Measurements from ENCODE around the gene DIAPH3. TPM values are rescaled to one million over a fixed set of nuclear protein-coding genes. Genes with fewer than 3 reads are reported as not detected.

DIAPH3 gene
- total and polyA plus RNA-seq, 2 donors (not counting 1 experiment from before 2014, with no cell fraction given) = 0.03 to 0.10 TPM

- CTCF ChIA-PET = no interaction called here
- intact Hi-C loops (cut with micrococcal nuclease) = no loop called here
- no peaks in the 10 kb centered on the region for H3K79me2 ChIP-seq (ENCODE audit: control insufficient read depth, insufficient read depth, low read length)
- H3K27me3 Mint-ChIP-seq = no peaks in the 10 kb centered on the region
- no peaks in the 10 kb centered on the region for H3K4me1 Mint-ChIP-seq
- POLR2A ChIA-PET = no interaction called here
- no peak overlapping the region for H3K9ac ChIP-seq (ENCODE audit: low read length)
- H2AFZ ChIP-seq (ENCODE audit: insufficient read depth, low read depth, low read length, poor library complexity, severe bottlenecking) = no peak overlapping the region
- H4K20me1 ChIP-seq (ENCODE audit: control insufficient read depth, insufficient read depth, low read length, poor library complexity, severe bottlenecking) = no peaks in the 10 kb centered on the region
- no peak overlapping the region for H3K27ac ChIP-seq (ENCODE audit: low read length in 2 of 2)
- DNase-seq = no peak
- no peaks in the 10 kb centered on the region for H3K9me3 Mint-ChIP-seq (ENCODE audit: insufficient read depth)
- H3K27me3 ChIP-seq (replicated peaks in 1 of 4; ENCODE audit: control extremely low read depth in 1 of 4, control insufficient read depth in 3 of 4, insufficient read depth in 4 of 4, low read length in 3 of 4) = no peaks in the 10 kb centered on the region
- no peaks in the 10 kb centered on the region for H3K9me3 ChIP-seq (ENCODE audit: control extremely low read depth in 1 of 3, control insufficient read depth in 2 of 3, insufficient read depth in 1 of 3, low read length in 2 of 3)
- no CpG with 5 or more reads among the region's 2 CpGs for WGBS (ENCODE audit: insufficient coverage)
- no peak overlapping the region for H3K4me3 ChIP-seq (ENCODE audit: control extremely low read depth in 1 of 5, extremely low read depth in 1 of 5, insufficient read depth in 1 of 5, low read depth in 2 of 5, low read length in 4 of 5)
- ATAC-seq (ENCODE audit: low read depth) = no peak
- H3K4me1 ChIP-seq (ENCODE audit: control insufficient read depth in 2 of 2, insufficient read depth in 2 of 2, low read length in 2 of 2) = no peaks in the 10 kb centered on the region
- no peaks in the 10 kb centered on the region for H3K36me3 ChIP-seq (replicated peaks in 1 of 2; ENCODE audit: control extremely low read depth in 1 of 2, control insufficient read depth in 1 of 2, extremely low read depth in 1 of 2, insufficient read depth in 2 of 2, low read length in 1 of 2)
- H3K4me3 Mint-ChIP-seq = no peak overlapping the region
- H3K27ac Mint-ChIP-seq = no peak overlapping the region
- no peak for TF ChIP-seq EZH2 (IDR thresholded peaks at IDR 0.05; ENCODE audit: borderline replicate concordance, insufficient read depth, low read depth, low read length, poor library complexity, severe bottlenecking)
- TF ChIP-seq, protein P1, sequence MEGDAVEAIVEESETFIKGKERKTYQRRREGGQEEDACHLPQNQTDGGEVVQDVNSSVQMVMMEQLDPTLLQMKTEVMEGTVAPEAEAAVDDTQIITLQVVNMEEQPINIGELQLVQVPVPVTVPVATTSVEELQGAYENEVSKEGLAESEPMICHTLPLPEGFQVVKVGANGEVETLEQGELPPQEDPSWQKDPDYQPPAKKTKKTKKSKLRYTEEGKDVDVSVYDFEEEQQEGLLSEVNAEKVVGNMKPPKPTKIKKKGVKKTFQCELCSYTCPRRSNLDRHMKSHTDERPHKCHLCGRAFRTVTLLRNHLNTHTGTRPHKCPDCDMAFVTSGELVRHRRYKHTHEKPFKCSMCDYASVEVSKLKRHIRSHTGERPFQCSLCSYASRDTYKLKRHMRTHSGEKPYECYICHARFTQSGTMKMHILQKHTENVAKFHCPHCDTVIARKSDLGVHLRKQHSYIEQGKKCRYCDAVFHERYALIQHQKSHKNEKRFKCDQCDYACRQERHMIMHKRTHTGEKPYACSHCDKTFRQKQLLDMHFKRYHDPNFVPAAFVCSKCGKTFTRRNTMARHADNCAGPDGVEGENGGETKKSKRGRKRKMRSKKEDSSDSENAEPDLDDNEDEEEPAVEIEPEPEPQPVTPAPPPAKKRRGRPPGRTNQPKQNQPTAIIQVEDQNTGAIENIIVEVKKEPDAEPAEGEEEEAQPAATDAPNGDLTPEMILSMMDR (IDR thresholded peaks at IDR 0.05) = no peak
- no peak overlapping the region for H3K4me2 ChIP-seq (replicated peaks; ENCODE audit: low read depth, low read length, poor library complexity, severe bottlenecking)
These were observed 462.5 kb downstream of the DIAPH3 start for GRCh38 chr13:59701261-59701660.

DNA sequence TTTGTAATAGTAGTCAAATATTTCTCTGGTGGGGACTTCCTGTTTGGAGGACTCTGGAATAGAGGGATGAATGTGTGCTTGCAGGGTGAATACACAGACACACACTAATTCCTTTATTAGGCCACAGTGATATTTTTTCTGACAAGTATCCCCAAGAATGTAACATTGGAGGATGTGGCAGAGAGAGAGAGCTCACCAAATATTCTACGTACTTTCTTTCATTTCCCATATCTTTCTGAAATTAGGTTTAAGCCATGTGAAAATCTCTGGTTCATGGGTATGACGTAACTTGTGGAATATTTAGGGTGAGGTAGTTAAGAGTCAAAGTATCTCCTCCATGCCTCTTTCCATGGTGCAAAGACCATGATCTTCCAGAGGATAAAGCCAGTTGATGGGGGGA, 463.4 kb downstream of the DIAPH3 start:
- H3K4me1 Mint-ChIP-seq = no peaks in the 10 kb centered on the region
- ChIA-PET POLR2A (no interaction called here), CTCF (no interaction called here)
- H3K27ac Mint-ChIP-seq = no peak overlapping the region
- TF ChIP-seq, protein P1 (IDR thresholded peaks at IDR 0.05) = no peak
- no peak for TF ChIP-seq EZH2 (IDR thresholded peaks at IDR 0.05; ENCODE audit: borderline replicate concordance, insufficient read depth, low read depth, low read length, poor library complexity, severe bottlenecking)
- no peak overlapping the region for H2AFZ ChIP-seq (ENCODE audit: insufficient read depth, low read depth, low read length, poor library complexity, severe bottlenecking)
- intact Hi-C loops (cut with micrococcal nuclease) = no loop called here
- H3K27me3 ChIP-seq (replicated peaks in 1 of 4; ENCODE audit: control extremely low read depth in 1 of 4, control insufficient read depth in 3 of 4, insufficient read depth in 4 of 4, low read length in 3 of 4) = no peaks in the 10 kb centered on the region
- H3K9ac ChIP-seq (ENCODE audit: low read length) = no peak overlapping the region
- H3K4me1 ChIP-seq (ENCODE audit: control insufficient read depth in 2 of 2, insufficient read depth in 2 of 2, low read length in 2 of 2) = no peaks in the 10 kb centered on the region
- DNase-seq = no peak
- H3K27ac ChIP-seq (ENCODE audit: low read length in 2 of 2) = no peak overlapping the region
- no peak for ATAC-seq (ENCODE audit: low read depth)
- H3K79me2 ChIP-seq (ENCODE audit: control insufficient read depth, insufficient read depth, low read length) = no peaks in the 10 kb centered on the region
- H3K27me3 Mint-ChIP-seq = no peaks in the 10 kb centered on the region
- H3K4me3 ChIP-seq (ENCODE audit: control extremely low read depth in 1 of 5, extremely low read depth in 1 of 5, insufficient read depth in 1 of 5, low read depth in 2 of 5, low read length in 4 of 5) = no peak overlapping the region
- no CpG with 5 or more reads among the region's 2 CpGs for WGBS (ENCODE audit: insufficient coverage)
- no peak overlapping the region for H3K4me3 Mint-ChIP-seq
- H3K4me2 ChIP-seq (replicated peaks; ENCODE audit: low read depth, low read length, poor library complexity, severe bottlenecking) = no peak overlapping the region
- no peaks in the 10 kb centered on the region for H3K36me3 ChIP-seq (replicated peaks in 1 of 2; ENCODE audit: control extremely low read depth in 1 of 2, control insufficient read depth in 1 of 2, extremely low read depth in 1 of 2, insufficient read depth in 2 of 2, low read length in 1 of 2)
- H4K20me1 ChIP-seq (ENCODE audit: control insufficient read depth, insufficient read depth, low read length, poor library complexity, severe bottlenecking) = no peaks in the 10 kb centered on the region
- H3K9me3 Mint-ChIP-seq (ENCODE audit: insufficient read depth) = no peaks in the 10 kb centered on the region
- no peaks in the 10 kb centered on the region for H3K9me3 ChIP-seq (ENCODE audit: control extremely low read depth in 1 of 3, control insufficient read depth in 2 of 3, insufficient read depth in 1 of 3, low read length in 2 of 3)
